CD4-positive, alpha-beta T cell (primary cell): ENCODE results near the gene TLR4. TPM values are rescaled to one million over a fixed set of nuclear protein-coding genes. Genes with fewer than 3 reads are reported as not detected.

Source experiments
- ATAC-seq: fragments of 200-7000 bp; cut with Tn5 transposase; one replicate; pipeline ENCODE4 v1.10.0; 2022; ENCODE audit warnings: mild to moderate bottlenecking; ENCODE audit not compliant: poor library complexity
- CTCF ChIA-PET: fragments of 350-600 bp; sonication (Branson Sonifier 250); formaldehyde crosslinking; loops from one replicate; lab custom pipeline; 2021; ENCODE audit warnings: antibody characterized with exemption, inconsistent platforms; lab: Charles Lee
- POLR2A ChIA-PET: fragments of 350-600 bp; sonication (Branson Sonifier 250); formaldehyde crosslinking; loops from one replicate; lab custom pipeline; 2021; ENCODE audit warnings: antibody characterized with exemption, inconsistent platforms; lab: Charles Lee
- DNase-seq, 14 experiments: peaks; one replicate each; pipeline ENCODE4 v3.0.0-alpha.2; 2013 to 2020; ENCODE audit warnings: mixed read lengths in 2 of 14
- H3K27ac ChIP-seq, 2 donors: one replicate each; pipeline versions ENCODE4 v1.5.1 to v1.7.0; 2013; ENCODE audit warnings: low read length in 2 of 2, low read depth in 1 of 2, mild to moderate bottlenecking in 1 of 2
- H3K27me3 ChIP-seq, 2 experiments: 1 replicate in 1 of 2; 2 replicates in 1 of 2; pipeline versions ENCODE4 v1.6.1 to v1.7.0; 2013; ENCODE audit warnings: low read length in 2 of 2, control low read depth in 1 of 2, mild to moderate bottlenecking in 1 of 2, moderate library complexity in 1 of 2; ENCODE audit not compliant: insufficient read depth in 2 of 2, control insufficient read depth in 1 of 2
- H3K36me3 ChIP-seq: one replicate; pipeline ENCODE4 v1.6.1; 2013; ENCODE audit warnings: low read length, control low read depth; ENCODE audit not compliant: insufficient read depth
- H3K4me1 ChIP-seq: one replicate; pipeline ENCODE4 v1.6.1; 2013; ENCODE audit warnings: low read length, control low read depth; ENCODE audit not compliant: insufficient read depth
- H3K4me3 ChIP-seq: one replicate; pipeline ENCODE4 v1.5.1; 2013; ENCODE audit warnings: mild to moderate bottlenecking, low read length, moderate library complexity
- H3K9me3 ChIP-seq, 2 experiments: 1 replicate in 1 of 2; 2 replicates in 1 of 2; pipeline versions ENCODE4 v1.6.1 to v1.7.0; 2013; ENCODE audit warnings: low read length in 2 of 2, mild to moderate bottlenecking in 2 of 2, control low read depth in 1 of 2, moderate library complexity in 1 of 2; ENCODE audit not compliant: control insufficient read depth in 1 of 2, insufficient read depth in 1 of 2
- H3K27ac Mint-ChIP-seq: one replicate; pipeline ENCODE4 v1.8.0; 2020; ENCODE audit warnings: mixed read lengths
- H3K27me3 Mint-ChIP-seq: one replicate; pipeline ENCODE4 v1.8.0; 2021; ENCODE audit warnings: mixed read lengths
- H3K36me3 Mint-ChIP-seq: one replicate; pipeline ENCODE4 v1.8.0; 2021; ENCODE audit warnings: low read depth, mixed read lengths
- H3K4me1 Mint-ChIP-seq: one replicate; pipeline ENCODE4 v1.8.0; 2021; ENCODE audit warnings: low read depth, mixed read lengths
- H3K4me3 Mint-ChIP-seq: one replicate; pipeline ENCODE4 v1.8.0; 2020; ENCODE audit warnings: mild to moderate bottlenecking, mixed read lengths
- H3K9me3 Mint-ChIP-seq: one replicate; pipeline ENCODE4 v1.8.0; 2020; ENCODE audit warnings: mixed read lengths
- CTCF ChIP-seq: fragments of 200-600 bp; IDR thresholded peaks from one replicate; pipeline ENCODE4 v1.8.0; 2022; ENCODE audit warnings: antibody characterized with exemption, mild to moderate bottlenecking
- intact Hi-C, 2 experiments: fragments of 100-400 bp; cut with DNase I in 1 of 2; cut with micrococcal nuclease in 1 of 2; formaldehyde crosslinking; loops; one replicate each; pipeline versions ENCODE4 v1.15.1 to v1.9.0; 2023 to 2025; cut with DNase I, micrococcal nuclease
- total RNA-seq, 174 experiments: library from RNA in 2 of 174; stranded (reverse) in 2 of 174; gene quantifications; one replicate each; pipeline ENCODE4 v1.2.3 and lab custom pipeline; 2021 to 2026

The TLR4 gene
- total RNA-seq, 2 experiments from 2014 or later, result 0.34 to 0.44 TPM

- peaks cover 17% of the 10 kb centered on the region for H3K27me3 Mint-ChIP-seq
- no peaks in the 10 kb centered on the region for H3K9me3 ChIP-seq
- H3K4me1 ChIP-seq, result no peaks in the 10 kb centered on the region
- H3K27ac Mint-ChIP-seq, result no peak overlapping the region
- intact Hi-C loops, result no loop called here
- no peak overlapping the region for H3K4me3 Mint-ChIP-seq
- TF ChIP-seq CTCF, result no peak
- CTCF ChIA-PET, result no interaction called here
- ATAC-seq, result no peak
- H3K9me3 Mint-ChIP-seq, result no peaks in the 10 kb centered on the region
- DNase-seq, result no peak
- H3K27me3 ChIP-seq, result peaks cover 0 to 3% of the 10 kb centered on the region in 2 experiments
- H3K4me3 ChIP-seq, result no peak overlapping the region
- H3K36me3 Mint-ChIP-seq, result no peaks in the 10 kb centered on the region
- no peaks in the 10 kb centered on the region for H3K36me3 ChIP-seq
- H3K4me1 Mint-ChIP-seq, result no peaks in the 10 kb centered on the region
- no peak overlapping the region for H3K27ac ChIP-seq
- POLR2A ChIA-PET, result no interaction called here
These were observed 35.0 kb downstream of the TLR4 start for GRCh38 chr9:117739206-117739605.

DNA sequence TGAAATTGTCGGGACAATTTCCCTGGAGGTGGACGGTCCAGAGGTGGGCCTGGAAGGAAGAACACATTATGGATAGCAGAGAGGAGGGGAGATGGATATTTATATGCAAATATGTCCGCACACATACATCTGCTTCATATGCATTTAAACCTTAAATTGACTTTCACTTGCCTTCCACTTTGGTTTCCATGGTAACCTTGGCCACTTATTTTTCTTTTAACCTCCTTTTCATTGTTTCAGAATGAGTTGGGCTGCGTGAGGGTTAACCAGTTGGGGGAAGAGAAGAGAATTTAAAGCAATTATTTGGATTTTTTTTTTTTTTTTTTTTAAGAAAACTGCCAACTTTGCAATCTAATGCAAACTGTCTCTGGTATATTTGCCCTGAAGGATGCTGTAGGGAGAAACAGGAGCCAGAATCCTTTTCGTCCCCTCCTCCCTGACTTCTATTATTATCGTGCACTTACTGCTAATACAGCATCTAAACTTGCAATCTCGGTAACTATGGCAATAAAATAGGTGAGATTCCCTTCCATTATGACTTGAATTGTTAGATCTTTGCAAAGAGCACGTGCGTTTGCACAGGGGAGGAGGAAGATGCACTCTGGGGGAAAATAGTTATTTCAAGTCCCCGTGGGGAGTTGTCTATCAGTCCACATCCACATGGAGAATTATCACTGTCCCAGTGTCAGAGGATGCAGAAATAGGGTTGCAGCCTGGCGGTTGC lies 35.6 kb downstream of the TLR4 start:
- no peak overlapping the region for H3K27ac Mint-ChIP-seq
- no peaks in the 10 kb centered on the region for H3K4me1 Mint-ChIP-seq
- no peaks in the 10 kb centered on the region for H3K36me3 Mint-ChIP-seq
- TF ChIP-seq CTCF, result no peak
- no peaks in the 10 kb centered on the region for H3K9me3 ChIP-seq
- peaks cover 22% of the 10 kb centered on the region for H3K27me3 Mint-ChIP-seq
- no peak overlapping the region for H3K27ac ChIP-seq
- intact Hi-C loops, result loop anchor here in 1 of 2 experiments (2.0 kb wide), 1 partner anchor 43 kb away; no protein-coding TSS in a partner anchor
- no peak overlapping the region for H3K4me3 ChIP-seq
- no peaks in the 10 kb centered on the region for H3K36me3 ChIP-seq
- H3K9me3 Mint-ChIP-seq, result no peaks in the 10 kb centered on the region
- no peaks in the 10 kb centered on the region for H3K4me1 ChIP-seq
- CTCF ChIA-PET, result no interaction called here
- peaks cover 0 to 7% of the 10 kb centered on the region in 2 experiments for H3K27me3 ChIP-seq
- no peak for ATAC-seq
- POLR2A ChIA-PET, result no interaction called here
- DNase-seq, result no peak
- no peak overlapping the region for H3K4me3 Mint-ChIP-seq

DNA sequence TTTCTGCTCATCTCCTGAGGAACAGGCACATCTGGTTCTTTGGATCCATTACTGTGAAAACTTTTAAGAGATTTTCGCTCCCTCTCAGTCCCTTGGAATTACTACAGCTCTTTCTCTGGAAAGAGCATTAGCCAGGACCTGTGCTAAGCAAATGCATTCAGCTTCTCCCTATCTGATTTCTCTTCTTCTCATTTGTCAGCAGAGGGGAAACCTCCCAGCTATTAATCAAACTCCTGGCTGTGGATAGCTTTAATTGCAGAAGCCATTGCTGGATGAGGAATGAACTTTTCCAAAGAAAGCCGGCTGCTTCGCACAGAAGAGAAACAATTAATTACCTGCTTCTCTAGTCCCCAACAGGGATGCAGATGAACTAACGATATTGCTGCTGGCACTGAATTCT lies 37.9 kb downstream of the TLR4 start:
- Histone ChIP-seq H3K27me3 (peaks cover 4 to 26% of the 10 kb centered on the region in 2 experiments), H3K36me3 (no peaks in the 10 kb centered on the region), H3K4me3 (no peak overlapping the region), H3K9me3 (no peaks in the 10 kb centered on the region), H3K4me1 (no peaks in the 10 kb centered on the region), H3K27ac (no peak overlapping the region)
- Mint-ChIP-seq H3K27ac (no peak overlapping the region), H3K9me3 (no peaks in the 10 kb centered on the region), H3K4me3 (no peak overlapping the region), H3K27me3 (peaks cover 36% of the 10 kb centered on the region), H3K36me3 (no peaks in the 10 kb centered on the region), H3K4me1 (no peaks in the 10 kb centered on the region)
- intact Hi-C loops, result no loop called here
- no peak for DNase-seq
- ChIA-PET POLR2A (no interaction called here), CTCF (no interaction called here)
- ATAC-seq, result no peak
- TF ChIP-seq CTCF, result no peak
